Adipose tissue (tissue), 3 donors: ENCODE measurements around the gene RAB18. TPM values are rescaled to one million over a fixed set of nuclear protein-coding genes. Genes with fewer than 3 reads are reported as not detected.
"Not testable (repeated sequence)": the region's sequence is repeated elsewhere in the genome, so short reads cannot be mapped to it uniquely, and the experiment has no call there.

Experiments
- H3K27ac ChIP-seq: one replicate; pipeline ENCODE4 v1.5.1; 2013; ENCODE audit warnings: low read depth, low read length
- WGBS, 3 donors: extraction: QIAGEN DNeasy Blood & Tissue Kit; methylation state at CpG; one replicate each; pipeline ENCODE4 v1.1.7; 2013; 5-methylcytosine and 5-hydroxymethylcytosine counted together
- polyA plus RNA-seq, 3 donors: library from polyadenylated mRNA; stranded (reverse); fragments of 200-250 nt; gene quantifications; one replicate each; pipeline ENCODE4 v1.2.3, GENCODE V29; 2013
- donor health status: healthy with polysubstance abuse.
- donor health status: Bipolar disorder and iron deficiency.
- donor health status: healthy.

The RAB18 gene
- polyA plus RNA-seq, 3 donors = 17.2 to 33.0 (median 30.6) TPM

DNA sequence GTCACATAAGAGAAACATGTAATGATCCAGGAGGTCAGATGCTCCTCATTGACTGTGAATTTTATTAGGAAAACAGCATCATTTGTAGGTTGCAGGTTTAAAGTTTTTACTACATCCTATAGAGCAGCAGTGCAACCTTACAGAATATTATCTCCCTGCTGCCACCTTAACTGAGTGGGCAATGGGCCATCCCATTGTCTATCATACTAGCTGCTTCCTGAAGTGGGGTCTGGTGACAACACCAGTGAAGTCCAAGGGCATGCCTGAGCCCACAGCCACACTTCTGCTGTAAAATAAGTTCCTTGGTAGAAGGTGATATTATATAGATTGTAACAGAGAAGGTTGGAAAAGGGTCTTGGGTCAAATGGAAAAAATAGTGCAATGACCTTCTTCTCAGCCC lies 4.0 kb upstream of the RAB18 start:
- no peak overlapping the region for H3K27ac ChIP-seq

DNA sequence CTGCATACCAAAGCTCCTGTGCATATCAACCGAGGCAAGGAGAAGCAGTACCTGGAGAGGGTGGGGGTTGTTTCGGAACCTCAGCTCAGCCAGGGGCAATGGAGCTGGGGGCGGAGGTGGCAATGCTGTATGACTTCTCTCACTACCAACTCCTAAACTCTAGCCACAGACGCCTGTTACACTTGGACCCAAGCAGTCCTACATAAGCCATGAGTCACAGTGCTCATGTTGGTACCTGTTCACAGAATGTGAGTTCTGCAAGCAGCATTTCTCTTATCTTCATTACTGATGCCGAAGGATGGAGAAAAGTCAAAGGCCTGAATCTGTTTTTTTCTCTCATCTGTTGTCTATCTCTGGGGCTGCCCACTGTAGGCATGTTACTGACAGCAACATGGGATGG lies 3.2 kb upstream of the RAB18 start:
- no peak overlapping the region for H3K27ac ChIP-seq
- 65 to 79% (median 75%) methylated on average over 5 of the region's 5 CpGs for WGBS, 3 donors

DNA sequence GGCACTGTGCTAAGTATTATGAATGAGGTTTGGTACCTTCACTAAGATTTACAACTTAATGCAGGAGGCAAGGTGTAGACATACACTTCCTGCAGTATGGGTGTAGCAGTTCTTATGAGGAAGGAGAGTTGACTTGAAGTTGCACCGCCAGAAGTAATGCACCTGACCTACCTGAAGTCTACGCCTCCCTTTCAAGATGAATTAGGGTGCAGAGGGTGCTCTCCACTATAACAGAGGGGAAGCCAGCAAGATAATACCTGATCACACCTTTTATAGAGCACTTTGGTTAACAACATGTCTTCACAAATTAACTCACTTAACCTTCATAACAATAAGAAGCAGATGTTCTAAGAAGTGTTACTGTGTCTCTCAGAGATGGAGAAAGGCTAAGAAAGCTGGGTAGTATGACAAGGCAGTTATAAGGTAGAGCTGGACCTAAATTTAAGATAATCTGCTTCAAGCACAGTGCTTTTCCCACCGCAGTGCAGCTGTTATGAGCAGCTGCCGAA lies 552 bp upstream of the RAB18 start:
- H3K27ac ChIP-seq = no peak overlapping the region
- WGBS, 3 donors = 44 to 46% (median 46%) methylated on average over 4 of the region's 4 CpGs

DNA sequence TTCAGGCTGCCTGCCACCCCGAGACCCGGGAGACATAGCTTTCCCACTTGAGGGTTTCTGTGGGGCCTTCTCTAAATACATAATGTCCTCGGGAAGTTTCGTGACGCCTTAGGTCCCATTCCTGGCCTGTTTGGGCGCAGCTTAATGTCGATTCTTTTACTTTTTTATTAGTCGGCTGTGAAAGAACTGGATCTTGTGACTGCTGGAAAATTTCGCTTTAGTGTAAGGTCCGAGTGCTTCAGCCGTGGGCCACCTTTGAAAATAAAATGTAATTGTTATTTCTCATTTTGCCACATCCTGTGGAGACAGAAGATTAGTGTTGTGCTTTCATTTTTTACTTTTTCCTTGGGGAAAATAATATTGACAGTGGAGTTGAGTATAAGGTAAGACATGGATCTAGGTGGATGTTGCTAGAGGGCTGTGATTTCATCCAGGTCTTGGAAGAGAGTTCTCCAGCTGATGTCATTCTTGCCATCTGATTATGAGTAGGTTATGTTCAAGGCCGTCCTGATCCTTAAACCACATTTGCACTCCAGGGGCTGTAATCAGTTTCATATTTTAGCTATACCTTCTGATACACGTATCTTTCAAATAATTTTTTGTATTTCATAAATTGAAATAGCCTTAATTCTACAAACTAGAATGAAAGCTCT lies 830 bp downstream of the RAB18 start:
- 1 to 4% (median 3%) methylated on average over 13 of the region's 13 CpGs for WGBS, 3 donors
- H3K27ac ChIP-seq = no peak overlapping the region

DNA sequence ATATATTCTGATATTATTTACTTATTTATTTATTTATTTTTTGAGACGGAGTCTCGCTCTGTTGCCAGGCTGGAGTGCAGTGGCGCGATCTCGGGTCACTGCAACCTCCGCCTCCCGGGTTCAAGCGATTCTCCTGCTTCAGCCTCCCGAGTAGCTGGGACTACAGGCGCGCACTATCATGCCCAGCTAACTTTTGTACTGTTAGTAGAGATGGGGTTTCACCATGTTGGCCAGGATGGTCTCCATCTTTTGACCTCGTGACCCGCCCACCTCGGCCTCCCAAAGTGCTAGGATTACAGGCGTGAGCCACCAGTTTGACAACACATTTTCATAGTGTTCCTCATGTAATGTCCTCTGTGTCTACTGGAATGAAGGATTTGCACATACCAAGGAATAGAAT lies 1.4 kb downstream of the RAB18 start:
- not testable (repeated sequence) for H3K27ac ChIP-seq
- WGBS, 3 donors = 90 to 92% (median 92%) methylated on average over 15 of the region's 15 CpGs

DNA sequence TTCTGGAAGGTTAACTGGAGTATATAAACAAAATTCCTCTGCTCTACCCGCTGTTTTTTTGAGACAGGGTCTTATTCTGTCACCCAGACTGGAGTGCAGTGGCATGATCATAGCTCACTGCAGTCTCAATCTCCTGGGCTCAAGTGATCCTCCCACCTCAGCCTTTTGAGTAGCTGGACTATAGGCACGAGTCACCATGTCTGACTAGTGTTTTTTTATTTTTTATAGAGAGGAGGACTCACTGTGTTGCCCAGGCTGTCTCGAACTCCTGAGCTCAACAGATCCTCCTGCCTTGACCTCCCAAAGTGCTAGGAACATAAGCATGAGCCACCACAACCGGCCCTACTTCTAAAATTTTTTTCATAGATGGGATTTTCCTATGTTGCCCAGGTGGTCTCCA lies 2.2 kb downstream of the RAB18 start:
- H3K27ac ChIP-seq = no peak overlapping the region
- WGBS, 3 donors = 74 to 81% (median 76%) methylated on average over 4 of the region's 4 CpGs

DNA sequence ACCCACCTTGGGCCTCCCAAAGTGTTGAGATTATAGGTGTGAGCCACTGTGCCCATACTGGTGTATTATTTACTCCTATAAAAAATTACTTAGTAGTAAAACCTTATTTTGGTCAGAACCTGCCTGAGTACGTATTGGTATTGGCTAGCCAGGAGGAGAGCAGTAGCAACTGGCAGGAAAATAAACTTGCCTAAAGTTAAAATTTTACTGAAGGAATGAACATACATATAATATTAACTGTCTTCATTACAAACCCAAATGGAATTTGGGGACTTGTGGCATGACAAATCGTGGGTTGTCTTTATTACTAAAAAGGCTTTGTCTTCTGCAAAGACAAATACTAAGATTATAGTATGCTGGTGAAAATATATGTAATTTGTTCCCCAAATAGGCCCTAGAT lies 8.4 kb downstream of the RAB18 start:
- 71 to 72% (median 71%) methylated on average over 2 of the region's 2 CpGs for WGBS, 3 donors
- H3K27ac ChIP-seq = no peak overlapping the region

DNA sequence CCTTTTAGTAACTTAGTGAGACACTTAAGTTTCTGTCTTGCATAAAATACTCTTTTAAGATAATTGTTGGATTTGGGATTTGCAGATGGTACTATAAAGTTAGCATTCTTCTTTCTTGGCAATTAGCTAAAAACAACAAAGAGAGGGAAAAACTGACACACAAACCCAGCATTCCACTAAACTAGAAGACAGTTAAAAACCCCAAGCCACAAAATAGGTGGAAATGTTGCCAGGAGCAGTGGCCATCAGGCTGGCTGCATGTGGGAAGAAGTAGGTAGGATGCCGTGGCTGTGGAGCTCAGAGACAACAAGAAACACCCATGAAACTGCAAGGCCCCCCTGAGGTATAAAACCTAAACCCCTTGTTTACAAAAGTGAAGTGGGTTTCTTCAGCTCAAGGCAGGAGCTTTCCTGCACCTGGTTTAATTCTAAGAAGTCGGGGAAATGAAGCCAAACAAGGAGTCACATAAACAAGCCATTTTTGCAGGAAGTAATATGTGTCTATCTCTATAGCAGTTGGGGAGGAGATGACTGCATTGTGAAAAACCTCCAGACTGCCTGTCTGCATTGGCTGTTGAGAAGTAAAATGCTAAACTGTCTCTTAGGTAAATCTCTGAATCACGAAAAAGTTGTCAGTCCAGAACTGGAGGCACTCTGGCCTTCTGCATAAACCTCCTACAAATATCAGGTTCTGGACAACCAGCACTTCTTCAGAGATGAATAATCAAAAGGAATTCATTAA lies 9.5 kb downstream of the RAB18 start:
- 52 to 65% (median 52%) methylated on average over 3 of the region's 3 CpGs for WGBS, 3 donors

DNA sequence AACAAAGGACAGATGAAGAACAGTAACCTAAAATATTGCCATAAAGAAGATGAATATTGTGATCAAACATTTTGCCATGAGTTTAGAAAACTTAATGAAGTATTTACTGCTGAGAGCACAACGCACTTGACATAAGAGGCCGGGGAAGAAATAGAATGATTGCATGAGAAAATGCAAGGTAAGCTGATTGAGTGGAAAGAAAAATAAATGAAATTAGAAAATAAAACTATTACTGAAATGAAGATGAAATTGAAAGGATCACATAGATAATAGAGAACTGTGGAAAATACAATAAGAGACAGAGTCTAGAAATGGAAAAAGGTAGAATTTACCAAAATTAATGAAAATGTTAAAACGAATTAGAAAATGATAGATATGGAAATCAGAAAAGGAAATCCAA lies 10.1 kb downstream of the RAB18 start:
- 91 to 96% (median 94%) methylated on average over 3 of the region's 3 CpGs for WGBS, 3 donors

More for the DNA sequence above, 9.5 kb downstream of the RAB18 start:
- H3K27ac ChIP-seq = no peak overlapping the region

DNA sequence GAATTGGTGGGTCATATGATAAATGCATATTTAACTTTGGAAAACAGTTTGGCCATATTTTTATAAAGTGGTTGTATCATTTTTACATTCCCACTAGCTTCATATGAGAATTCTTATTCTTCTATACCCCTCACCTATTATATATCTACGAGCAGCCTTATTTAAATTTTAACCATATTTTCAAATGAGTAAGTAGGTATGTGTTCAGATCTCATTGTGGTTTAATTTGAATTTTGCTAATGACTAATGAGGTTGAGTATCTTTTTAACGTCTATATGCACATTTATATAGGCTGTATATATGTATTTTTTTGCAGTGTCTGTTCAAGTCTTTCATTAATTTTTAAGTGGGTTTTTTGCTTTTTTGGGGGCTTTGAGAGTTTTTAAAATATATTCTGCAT lies 14.2 kb downstream of the RAB18 start:
- H3K27ac ChIP-seq = no peak overlapping the region
- 91 to 93% (median 92%) methylated on average over 2 of the region's 2 CpGs for WGBS, 3 donors

More for the DNA sequence above, 10.1 kb downstream of the RAB18 start:
- H3K27ac ChIP-seq = no peak overlapping the region

DNA sequence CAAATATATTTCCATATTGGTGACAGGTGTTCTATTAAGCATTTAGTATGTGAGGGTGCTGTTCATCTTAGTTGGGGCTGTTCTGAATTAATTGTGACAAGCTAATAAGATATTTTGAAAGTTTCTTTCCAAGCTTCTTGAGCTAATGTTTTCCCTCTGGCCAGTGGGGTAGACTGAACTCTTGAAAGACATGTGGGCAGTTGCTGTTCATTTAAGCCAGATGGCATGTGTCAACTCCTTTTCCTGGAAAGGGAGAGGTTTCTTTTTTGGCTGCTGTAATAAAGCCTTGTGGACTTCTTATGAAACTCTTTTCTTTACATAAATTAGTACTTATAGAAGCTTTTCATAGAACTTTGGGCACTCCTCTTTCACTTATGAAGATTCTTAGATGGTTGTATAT lies 21.7 kb downstream of the RAB18 start:
- H3K27ac ChIP-seq = no peak overlapping the region

DNA sequence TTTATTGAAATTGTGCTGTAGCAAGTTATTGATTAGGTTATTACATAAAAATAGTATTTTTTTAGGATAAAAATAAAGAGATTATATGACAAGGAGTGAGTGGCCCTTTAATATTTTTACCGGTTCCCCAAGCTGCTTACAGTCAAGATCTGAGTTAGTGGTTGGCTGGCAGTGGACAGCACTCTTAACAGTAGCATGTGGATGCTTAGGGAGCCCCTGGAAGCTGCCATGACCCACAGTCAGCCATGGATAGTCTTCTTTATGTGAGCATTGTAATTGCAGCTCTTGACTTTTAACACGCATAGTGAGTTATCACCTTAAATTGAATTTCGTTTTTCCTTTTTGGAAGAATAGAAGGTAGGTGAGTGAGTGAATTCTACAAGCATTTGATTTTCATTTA lies 22.1 kb downstream of the RAB18 start:
- H3K27ac ChIP-seq = no peak overlapping the region
- WGBS, 3 donors = 82 to 94% (median 83%) methylated on average over 3 of the region's 3 CpGs

DNA sequence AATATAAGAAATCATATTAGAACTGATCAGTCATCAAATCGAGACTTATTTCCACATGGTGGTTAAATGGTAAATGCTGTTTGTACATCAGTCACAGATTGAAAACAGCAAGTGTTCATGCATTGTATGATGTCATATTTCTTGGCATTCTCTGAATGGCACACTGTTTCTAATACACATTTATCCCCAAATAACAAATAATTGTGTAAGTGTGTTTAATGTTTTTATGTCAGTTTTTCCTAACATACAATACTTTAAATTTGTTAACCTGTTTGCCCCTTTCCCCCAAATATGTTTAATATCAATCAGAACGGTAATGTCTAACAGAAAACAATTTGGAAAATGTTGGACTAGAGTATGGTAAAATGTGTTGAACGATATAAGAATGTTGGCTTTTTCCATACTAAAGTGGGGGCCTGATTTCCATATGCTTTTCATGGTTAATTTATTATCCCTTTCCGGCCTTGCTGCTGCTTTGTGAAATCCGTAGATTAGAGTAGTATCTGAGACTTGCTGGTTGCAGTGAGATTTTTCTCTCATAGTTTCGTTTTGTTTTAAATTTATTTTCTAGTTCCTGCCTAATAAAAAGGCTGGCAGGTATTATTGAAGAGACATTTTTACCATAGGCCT lies 23.7 kb downstream of the RAB18 start:
- H3K27ac ChIP-seq = no peak overlapping the region
- WGBS, 3 donors = 80 to 86% (median 84%) methylated on average over 6 of the region's 6 CpGs

DNA sequence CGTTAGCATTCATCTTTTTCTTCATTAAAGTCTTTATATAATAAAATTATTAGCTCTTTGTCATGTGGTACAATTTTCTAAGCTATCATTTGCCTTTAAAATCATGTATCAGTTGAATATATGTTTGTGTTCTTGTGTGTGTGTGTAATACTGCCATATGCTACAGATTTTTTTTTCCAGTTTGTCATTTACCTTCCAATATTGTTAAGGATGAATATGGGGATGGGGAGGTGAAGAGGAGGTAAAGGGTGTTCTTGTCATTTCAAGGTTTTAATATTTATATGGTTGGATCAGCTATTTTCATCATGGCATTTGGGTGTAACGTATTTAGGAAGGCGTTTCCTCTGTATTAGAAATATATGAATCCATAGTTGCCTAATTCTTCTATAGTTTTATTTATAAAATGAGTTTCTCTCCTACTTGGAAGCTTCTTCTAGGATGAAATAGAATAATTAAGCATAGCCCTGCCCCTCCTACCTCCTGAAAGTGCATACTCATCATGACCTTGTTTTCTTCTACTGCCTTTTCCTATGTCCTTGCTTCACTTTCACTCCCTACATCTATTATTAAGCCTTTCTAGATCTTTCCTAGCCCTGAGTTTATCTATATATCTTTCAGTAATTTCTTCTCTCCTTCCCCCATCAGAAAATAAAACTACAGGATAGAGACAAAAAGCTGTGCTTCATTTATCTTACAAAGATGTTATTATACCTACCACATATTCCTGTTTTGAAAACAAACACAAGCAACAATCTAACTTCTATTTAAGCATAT lies 25.1 kb downstream of the RAB18 start:
- 93 to 98% (median 95%) methylated on average over 3 of the region's 3 CpGs for WGBS, 3 donors
- H3K27ac ChIP-seq = no peak overlapping the region

DNA sequence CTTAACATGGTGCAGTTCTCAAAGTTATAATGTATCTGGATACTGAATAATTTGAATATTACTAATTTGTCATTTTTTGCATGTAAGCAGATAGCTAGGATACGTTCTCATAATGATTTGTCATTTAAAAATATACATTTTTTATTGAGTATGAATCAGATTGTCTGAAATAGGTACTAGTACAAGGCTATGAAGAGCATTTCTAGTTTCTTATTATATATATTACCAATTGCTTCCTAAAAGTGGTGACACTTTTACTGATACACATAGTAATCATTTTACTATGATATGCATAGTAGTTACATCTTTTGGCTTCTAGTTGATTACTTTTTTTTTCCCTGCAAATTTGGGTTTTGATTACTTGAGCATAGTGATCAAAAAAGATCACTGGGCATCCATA lies 26.4 kb downstream of the RAB18 start:
- H3K27ac ChIP-seq = no peak overlapping the region
- WGBS, 3 donors = 81 to 91% (median 86%) methylated on average over 1 of the region's 1 CpG

DNA sequence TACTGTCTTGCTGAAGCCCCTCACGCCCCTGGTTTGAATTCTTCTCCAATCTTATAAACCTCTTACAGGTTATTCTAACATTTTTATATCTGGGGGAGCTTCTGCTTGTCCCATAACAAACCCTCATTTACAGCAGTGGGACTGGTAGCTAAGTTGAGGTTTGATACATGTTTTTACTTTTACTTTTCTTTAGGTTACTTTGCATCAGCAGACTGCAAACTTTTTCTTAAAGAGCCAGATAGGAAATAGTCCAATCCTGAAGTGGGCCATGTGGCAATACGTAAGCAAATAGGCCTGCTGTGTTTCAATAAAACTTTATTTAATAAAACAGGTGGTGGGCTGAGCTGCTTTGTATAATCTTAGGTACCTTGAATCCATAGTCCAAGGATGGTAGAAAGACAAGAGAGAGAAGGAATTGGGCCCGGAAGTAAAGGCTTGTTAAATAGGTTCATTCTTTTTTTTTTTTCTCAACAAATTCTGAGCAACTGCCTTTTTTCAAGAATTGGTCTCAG lies 27.3 kb downstream of the RAB18 start:
- WGBS, 3 donors = 92 to 98% (median 96%) methylated on average over 3 of the region's 3 CpGs
- no peak overlapping the region for H3K27ac ChIP-seq

DNA sequence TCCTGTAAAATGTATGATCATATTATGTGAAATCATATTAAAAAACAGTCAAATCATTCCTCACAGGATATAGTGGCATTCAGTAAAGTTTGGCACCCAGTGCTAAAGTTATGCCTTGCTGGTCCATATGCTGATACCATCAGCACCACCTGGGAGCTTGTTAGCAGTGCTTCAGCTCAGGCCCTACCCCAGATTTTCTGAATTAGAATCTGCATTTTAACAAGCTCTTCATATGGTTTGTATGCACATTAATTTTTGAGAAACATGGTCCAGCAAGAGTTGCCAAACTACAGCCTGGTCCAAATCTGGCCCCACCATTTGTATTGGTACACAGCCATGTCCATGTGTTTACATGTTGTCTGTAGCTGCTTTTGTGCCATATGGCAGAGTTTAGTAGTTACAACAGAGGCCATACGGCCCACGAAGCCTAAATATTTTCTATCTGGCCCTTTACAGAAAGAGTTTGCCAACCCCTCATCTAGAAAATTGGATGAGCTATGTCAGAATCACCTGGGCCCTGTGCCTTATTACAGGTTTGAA lies 30.1 kb downstream of the RAB18 start:
- WGBS, 3 donors = 97 to 98% (median 98%) methylated on average over 2 of the region's 2 CpGs
- no peak overlapping the region for H3K27ac ChIP-seq

DNA sequence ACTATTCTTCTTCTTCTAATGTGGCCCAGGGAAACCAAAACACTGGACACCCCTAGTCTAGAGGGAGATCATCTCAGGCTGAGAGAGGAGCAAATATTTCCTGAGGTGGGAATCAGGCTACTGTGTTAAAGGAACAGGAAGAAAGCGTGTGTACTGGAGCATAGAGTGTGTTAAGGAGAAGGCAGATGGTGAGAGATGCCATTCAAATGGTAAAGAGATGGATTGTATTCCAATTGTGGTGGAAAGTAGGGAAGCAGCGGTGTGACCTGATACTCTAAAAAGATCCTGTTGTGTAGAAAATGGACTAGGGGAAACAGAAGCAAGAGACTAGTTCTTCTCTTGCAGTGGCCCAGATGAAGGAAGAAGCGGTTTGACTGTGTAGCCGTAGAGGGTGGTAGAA lies 31.2 kb downstream of the RAB18 start:
- 98 to 100% (median 99%) methylated on average over 4 of the region's 4 CpGs for WGBS, 3 donors
- no peak overlapping the region for H3K27ac ChIP-seq

DNA sequence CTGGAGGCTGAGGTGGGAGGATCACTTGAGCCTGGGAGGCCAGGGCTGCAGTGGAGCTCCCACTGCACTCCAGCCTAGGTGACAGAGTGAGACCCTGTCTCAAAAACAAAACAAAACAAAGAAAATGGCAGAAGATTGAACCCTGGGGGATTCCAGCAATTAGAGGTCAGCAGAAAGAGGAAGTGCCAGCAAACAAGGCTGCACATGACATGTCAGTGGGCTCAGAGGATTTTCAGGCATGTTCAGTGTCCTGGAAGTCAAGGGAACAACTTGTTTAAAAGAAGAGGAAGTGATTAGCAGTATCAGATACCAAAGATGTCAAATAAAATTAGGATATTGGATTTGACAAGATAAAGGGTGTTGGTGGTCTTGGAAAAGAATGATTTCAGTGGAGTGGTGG lies 32.3 kb downstream of the RAB18 start:
- H3K27ac ChIP-seq = no peak overlapping the region
